GM12878 (cell line): ENCODE results near the gene FNIP1.
"Not testable (repeated sequence)": the region's sequence is repeated elsewhere in the genome, so short reads cannot be mapped to it uniquely, and the experiment has no call there.

ENCODE experiments used
- CTCF ChIP-seq, 3 experiments: IDR thresholded peaks in 2 of 3; conservative IDR thresholded peaks in 1 of 3; 2 replicates each; pipeline ENCODE4 v1.5.1; 2011; ENCODE audit warnings: low read depth in 3 of 3, low read length in 3 of 3, mild to moderate bottlenecking in 3 of 3, control low read depth in 2 of 3, moderate library complexity in 2 of 3, inconsistent platforms in 1 of 3, mixed read lengths in 1 of 3; ENCODE audit not compliant: control insufficient read depth in 2 of 3, insufficient read depth in 1 of 3; ENCODE audit errors: extremely low read depth in 1 of 3
- E2F4 ChIP-seq: IDR thresholded peaks from 2 replicates; pipeline ENCODE4 v1.6.1; 2012; ENCODE audit warnings: low read depth, low read length, improper control_type of control experiment
- E2F8 ChIP-seq: fragments of 450-650 bp; IDR thresholded peaks from 2 replicates; pipeline ENCODE4 v1.6.1; 2018; ENCODE audit warnings: mild to moderate bottlenecking, low read depth, moderate library complexity; ENCODE audit not compliant: partially characterized antibody
- JUND ChIP-seq: IDR thresholded peaks from 2 replicates; pipeline ENCODE4 v1.6.1; 2012; ENCODE audit warnings: low read depth, mild to moderate bottlenecking, low read length, improper control_type of control experiment, moderate library complexity
- NRF1 ChIP-seq: conservative IDR thresholded peaks from 2 replicates; pipeline ENCODE4 v1.6.1; 2011; ENCODE audit warnings: mild to moderate bottlenecking, low read depth, low read length, improper control_type of control experiment
- POLR2A ChIP-seq: IDR thresholded peaks from 2 replicates; pipeline ENCODE4 v1.6.1; 2011; ENCODE audit warnings: low read depth, mild to moderate bottlenecking, low read length
- REST ChIP-seq: IDR thresholded peaks from 2 replicates; pipeline ENCODE4 v1.6.1; 2012; ENCODE audit warnings: mild to moderate bottlenecking, low read depth, low read length

- not testable (repeated sequence) for TF ChIP-seq CTCF (IDR thresholded peaks at IDR 0.05 in 2 of 3, conservative IDR thresholded peaks at IDR 0.05 in 1 of 3; ENCODE audit: control insufficient read depth in 2 of 3, extremely low read depth in 1 of 3, insufficient read depth in 1 of 3, low read depth in 3 of 3, low read length in 3 of 3); NRF1; E2F4; POLR2A; JUND; REST; E2F8
Observed at GRCh38 chr5:131832702-131833101, 35.9 kb upstream of the FNIP1 start.
